HTERT RPE-1 (cell line): Measurements from ENCODE around the gene ANGEL2.

Experiments
- in situ Hi-C: fragments of 300-500 bp; cut with MboI; formaldehyde crosslinking; loops from 4 replicates; pipeline ENCODE4 v1.14.3; 2020; ENCODE audit warnings: low sequenced_read_pairs

The ANGEL2 gene

GRCh38 chr1:212951947-212952640 is 63.6 kb downstream of the ANGEL2 start:
- in situ Hi-C loops, result no loop called here

GRCh38 chr1:212951126-212951946 is 64.3 kb downstream of the ANGEL2 start:
- in situ Hi-C loops, result no loop called here

- in situ Hi-C loops, result no loop called here
Observed at GRCh38 chr1:212950243-212951125, 65.2 kb downstream of the ANGEL2 start, which contains the start of gene VASH2. Gene VASH2 (plus strand): TSS chr1:212950541. CDS start chr1:212951543, 1,002 bp downstream.

- in situ Hi-C loops, result no loop called here
Observed at GRCh38 chr1:212949771-212950170, 65.9 kb downstream of the ANGEL2 start.

GRCh38 chr1:212946872-212947271 is 68.8 kb downstream of the ANGEL2 start:
- in situ Hi-C loops, result no loop called here

- in situ Hi-C loops, result no loop called here
Observed at GRCh38 chr1:212945463-212946160, 70.1 kb downstream of the ANGEL2 start.

GRCh38 chr1:212945056-212945455 is 70.6 kb downstream of the ANGEL2 start:
- in situ Hi-C loops, result no loop called here

- in situ Hi-C loops, result no loop called here
Observed at GRCh38 chr1:212944229-212944901, 71.3 kb downstream of the ANGEL2 start.

- in situ Hi-C loops, result no loop called here
Observed at GRCh38 chr1:212943393-212943710, 72.3 kb downstream of the ANGEL2 start.

GRCh38 chr1:212942679-212943392 is 72.8 kb downstream of the ANGEL2 start:
- in situ Hi-C loops, result no loop called here
